OCI-LY1 (cell line): ENCODE measurements around the gene CDH4.

Experiments
- H2AFZ ChIP-seq: fragments of 200-600 bp; sonication (generic), shearing (Covaris generic); 2 replicates; pipeline ENCODE4 v1.6.0; 2014; ENCODE audit warnings: antibody characterized with exemption, mild to moderate bottlenecking, low read length
- H3F3A ChIP-seq: fragments of 200-600 bp; sonication (generic), shearing (Covaris generic); 2 replicates; pipeline ENCODE4 v1.6.0; 2014; ENCODE audit warnings: mild to moderate bottlenecking, antibody characterized with exemption, low read length, moderate library complexity; ENCODE audit not compliant: insufficient read depth
- H3K27ac ChIP-seq: fragments of 200-600 bp; sonication (generic); 2 replicates; pipeline ENCODE4 v1.5.1; 2014; ENCODE audit warnings: low read length, mixed run types, mild to moderate bottlenecking, low read depth; ENCODE audit not compliant: poor library complexity, severe bottlenecking
- H3K27me3 ChIP-seq: fragments of 200-600 bp; sonication (generic); 2 replicates; pipeline ENCODE4 v1.6.0; 2014; ENCODE audit warnings: antibody characterized with exemption, mild to moderate bottlenecking, low read length, moderate library complexity; ENCODE audit not compliant: insufficient read depth
- H3K36me3 ChIP-seq: fragments of 200-600 bp; sonication (generic); 2 replicates; pipeline ENCODE4 v1.6.1; 2014; ENCODE audit warnings: mild to moderate bottlenecking, antibody characterized with exemption, low read length, moderate library complexity, mixed read lengths; ENCODE audit not compliant: insufficient read depth
- H3K4me1 ChIP-seq: fragments of 200-600 bp; sonication (generic); 2 replicates; pipeline ENCODE4 v1.5.1; 2014; ENCODE audit warnings: mild to moderate bottlenecking, low read length, moderate library complexity; ENCODE audit not compliant: insufficient read depth, severe bottlenecking
- H3K4me2 ChIP-seq: fragments of 200-600 bp; sonication (generic), shearing (Covaris generic); 2 replicates; pipeline ENCODE4 v1.6.1; 2014; ENCODE audit warnings: low read length
- H3K4me3 ChIP-seq: fragments of 200-600 bp; sonication (generic); 2 replicates; pipeline ENCODE4 v1.5.1; 2014; ENCODE audit warnings: low read length, low read depth, mild to moderate bottlenecking, mixed read lengths; ENCODE audit not compliant: poor library complexity, severe bottlenecking
- H3K79me2 ChIP-seq: fragments of 200-600 bp; shearing (Covaris generic); 2 replicates; pipeline ENCODE4 v1.6.1; 2016; ENCODE audit warnings: mixed run types, low read length, mixed read lengths; ENCODE audit not compliant: insufficient read depth
- H3K9ac ChIP-seq: fragments of 200-600 bp; sonication (generic), shearing (Covaris generic); 2 replicates; pipeline ENCODE4 v1.6.1; 2014; ENCODE audit warnings: mild to moderate bottlenecking, low read length, mixed read lengths
- H3K9me2 ChIP-seq: fragments of 200-600 bp; sonication (generic), shearing (Covaris generic); 2 replicates; pipeline ENCODE4 v1.6.1; 2014; ENCODE audit warnings: low read depth, mild to moderate bottlenecking, low read length, mixed read lengths
- H3K9me3 ChIP-seq: fragments of 200-600 bp; shearing (Covaris generic); 2 replicates; pipeline ENCODE4 v1.6.1; 2014; ENCODE audit warnings: low read length, mixed read lengths
- H4K20me1 ChIP-seq: fragments of 200-600 bp; sonication (generic), shearing (Covaris generic); 2 replicates; pipeline ENCODE4 v1.6.0; 2016; ENCODE audit warnings: mild to moderate bottlenecking, low read length; ENCODE audit not compliant: insufficient read depth
- EZH2 ChIP-seq: fragments of 200-600 bp; sonication (generic), shearing (Covaris generic); IDR thresholded peaks from 2 replicates; pipeline ENCODE4 v1.8.0; 2017; ENCODE audit warnings: borderline replicate concordance, mixed run types, mild to moderate bottlenecking, antibody characterized with exemption, low read length, moderate library complexity, mixed read lengths
- TF ChIP-seq, protein P1 (sequence below): fragments of 200-600 bp; sonication (generic), shearing (Covaris generic); IDR thresholded peaks from 2 replicates; pipeline ENCODE4 v1.5.1; 2017; ENCODE audit warnings: mild to moderate bottlenecking, antibody characterized with exemption, low read length, moderate library complexity, mixed read lengths

Gene CDH4

GRCh38 chr20:61845233-61845671 lies 593.2 kb downstream of the CDH4 start:
- H2AFZ ChIP-seq = no peak overlapping the region
- H3K36me3 ChIP-seq = no peaks in the 10 kb centered on the region
- no peak overlapping the region for H3K27ac ChIP-seq
- H3K4me1 ChIP-seq = no peaks in the 10 kb centered on the region
- no peaks in the 10 kb centered on the region for H4K20me1 ChIP-seq
- H3K4me3 ChIP-seq = no peak overlapping the region
- peaks cover 5% of the 10 kb centered on the region; the same call in 1 of the 2 replicates for H3K27me3 ChIP-seq
- no peaks in the 10 kb centered on the region for H3K9me3 ChIP-seq
- H3K79me2 ChIP-seq = no peaks in the 10 kb centered on the region
- no peak overlapping the region for H3K4me2 ChIP-seq
- H3F3A ChIP-seq = no peaks in the 10 kb centered on the region
- no peak for TF ChIP-seq EZH2
- no peaks in the 10 kb centered on the region for H3K9me2 ChIP-seq
- H3K9ac ChIP-seq = no peak overlapping the region

DNA sequence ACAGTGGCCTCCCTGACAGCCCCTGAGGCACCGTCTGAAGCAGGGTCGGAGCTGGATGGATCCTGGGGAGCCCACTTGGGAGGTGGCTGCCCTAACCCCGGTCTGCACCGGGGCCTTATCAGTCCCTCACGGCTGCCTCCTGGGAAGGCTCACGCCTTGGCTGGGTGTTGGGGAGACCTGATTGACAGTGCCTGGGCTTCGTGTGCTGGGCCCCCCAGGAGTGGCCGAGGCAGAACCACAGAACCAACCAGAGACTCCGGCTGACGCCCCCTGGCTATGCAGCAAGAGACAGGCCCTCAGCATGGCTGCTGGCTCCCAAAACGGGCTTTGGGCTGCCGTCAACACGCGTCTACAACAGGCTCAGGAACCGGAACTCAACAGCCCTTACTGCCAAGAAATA lies 594.0 kb downstream of the CDH4 start:
- H3K9me2 ChIP-seq = no peaks in the 10 kb centered on the region
- H3K36me3 ChIP-seq = no peaks in the 10 kb centered on the region
- no peak overlapping the region for H3K27ac ChIP-seq
- no peaks in the 10 kb centered on the region for H4K20me1 ChIP-seq
- no peak for TF ChIP-seq EZH2
- TF ChIP-seq, protein P1, sequence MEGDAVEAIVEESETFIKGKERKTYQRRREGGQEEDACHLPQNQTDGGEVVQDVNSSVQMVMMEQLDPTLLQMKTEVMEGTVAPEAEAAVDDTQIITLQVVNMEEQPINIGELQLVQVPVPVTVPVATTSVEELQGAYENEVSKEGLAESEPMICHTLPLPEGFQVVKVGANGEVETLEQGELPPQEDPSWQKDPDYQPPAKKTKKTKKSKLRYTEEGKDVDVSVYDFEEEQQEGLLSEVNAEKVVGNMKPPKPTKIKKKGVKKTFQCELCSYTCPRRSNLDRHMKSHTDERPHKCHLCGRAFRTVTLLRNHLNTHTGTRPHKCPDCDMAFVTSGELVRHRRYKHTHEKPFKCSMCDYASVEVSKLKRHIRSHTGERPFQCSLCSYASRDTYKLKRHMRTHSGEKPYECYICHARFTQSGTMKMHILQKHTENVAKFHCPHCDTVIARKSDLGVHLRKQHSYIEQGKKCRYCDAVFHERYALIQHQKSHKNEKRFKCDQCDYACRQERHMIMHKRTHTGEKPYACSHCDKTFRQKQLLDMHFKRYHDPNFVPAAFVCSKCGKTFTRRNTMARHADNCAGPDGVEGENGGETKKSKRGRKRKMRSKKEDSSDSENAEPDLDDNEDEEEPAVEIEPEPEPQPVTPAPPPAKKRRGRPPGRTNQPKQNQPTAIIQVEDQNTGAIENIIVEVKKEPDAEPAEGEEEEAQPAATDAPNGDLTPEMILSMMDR = no peak
- H2AFZ ChIP-seq = no peak overlapping the region
- H3K79me2 ChIP-seq = no peaks in the 10 kb centered on the region
- H3K27me3 ChIP-seq = peaks cover 5% of the 10 kb centered on the region; the same call in 1 of the 2 replicates
- no peak overlapping the region for H3K4me3 ChIP-seq
- H3F3A ChIP-seq = no peaks in the 10 kb centered on the region
- H3K9ac ChIP-seq = no peak overlapping the region
- no peaks in the 10 kb centered on the region for H3K9me3 ChIP-seq
- no peak overlapping the region for H3K4me2 ChIP-seq
- H3K4me1 ChIP-seq = no peaks in the 10 kb centered on the region

GRCh38 chr20:61846741-61847419 lies 594.8 kb downstream of the CDH4 start:
- TF ChIP-seq, protein P1 = no peak
- no peak for TF ChIP-seq EZH2
- Histone ChIP-seq H4K20me1 (no peaks in the 10 kb centered on the region), H3K4me3 (no peak overlapping the region), H3F3A (no peaks in the 10 kb centered on the region), H3K9me2 (no peaks in the 10 kb centered on the region), H3K27me3 (peaks cover 5% of the 10 kb centered on the region; the same call in 1 of the 2 replicates), H2AFZ (no peak overlapping the region), H3K9me3 (no peaks in the 10 kb centered on the region), H3K9ac (no peak overlapping the region), H3K27ac (no peak overlapping the region), H3K4me1 (no peaks in the 10 kb centered on the region), H3K4me2 (no peak overlapping the region), H3K79me2 (no peaks in the 10 kb centered on the region), H3K36me3 (no peaks in the 10 kb centered on the region)

DNA sequence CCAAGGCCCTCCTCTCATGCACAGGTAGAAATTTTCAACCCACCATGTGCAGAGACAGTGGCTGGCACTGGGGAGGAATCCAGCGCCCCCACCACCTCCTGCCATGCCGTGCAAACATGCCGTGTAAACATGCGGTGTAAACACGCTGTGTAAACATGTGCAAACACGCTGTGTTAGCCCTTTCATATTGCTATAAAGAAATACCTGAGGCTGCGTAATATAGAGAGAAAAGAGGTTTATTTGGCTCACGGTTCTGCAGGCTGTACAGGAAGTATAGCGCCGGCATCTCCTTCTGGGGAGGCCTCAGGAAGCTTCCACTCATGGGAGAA lies 595.3 kb downstream of the CDH4 start:
- no peak overlapping the region for H3K9ac ChIP-seq
- no peak overlapping the region for H2AFZ ChIP-seq
- no peaks in the 10 kb centered on the region for H3K79me2 ChIP-seq
- TF ChIP-seq, protein P1 = no peak
- no peak for TF ChIP-seq EZH2
- no peaks in the 10 kb centered on the region for H3F3A ChIP-seq
- no peaks in the 10 kb centered on the region for H4K20me1 ChIP-seq
- no peaks in the 10 kb centered on the region for H3K36me3 ChIP-seq
- H3K27me3 ChIP-seq = peaks cover 5% of the 10 kb centered on the region; the same call in 1 of the 2 replicates
- no peak overlapping the region for H3K4me3 ChIP-seq
- H3K4me2 ChIP-seq = no peak overlapping the region
- H3K27ac ChIP-seq = no peak overlapping the region
- H3K9me2 ChIP-seq = no peaks in the 10 kb centered on the region
- H3K4me1 ChIP-seq = no peaks in the 10 kb centered on the region
- no peaks in the 10 kb centered on the region for H3K9me3 ChIP-seq
